ENCODE measurements around the gene CDH2.

The CDH2 gene

DNA sequence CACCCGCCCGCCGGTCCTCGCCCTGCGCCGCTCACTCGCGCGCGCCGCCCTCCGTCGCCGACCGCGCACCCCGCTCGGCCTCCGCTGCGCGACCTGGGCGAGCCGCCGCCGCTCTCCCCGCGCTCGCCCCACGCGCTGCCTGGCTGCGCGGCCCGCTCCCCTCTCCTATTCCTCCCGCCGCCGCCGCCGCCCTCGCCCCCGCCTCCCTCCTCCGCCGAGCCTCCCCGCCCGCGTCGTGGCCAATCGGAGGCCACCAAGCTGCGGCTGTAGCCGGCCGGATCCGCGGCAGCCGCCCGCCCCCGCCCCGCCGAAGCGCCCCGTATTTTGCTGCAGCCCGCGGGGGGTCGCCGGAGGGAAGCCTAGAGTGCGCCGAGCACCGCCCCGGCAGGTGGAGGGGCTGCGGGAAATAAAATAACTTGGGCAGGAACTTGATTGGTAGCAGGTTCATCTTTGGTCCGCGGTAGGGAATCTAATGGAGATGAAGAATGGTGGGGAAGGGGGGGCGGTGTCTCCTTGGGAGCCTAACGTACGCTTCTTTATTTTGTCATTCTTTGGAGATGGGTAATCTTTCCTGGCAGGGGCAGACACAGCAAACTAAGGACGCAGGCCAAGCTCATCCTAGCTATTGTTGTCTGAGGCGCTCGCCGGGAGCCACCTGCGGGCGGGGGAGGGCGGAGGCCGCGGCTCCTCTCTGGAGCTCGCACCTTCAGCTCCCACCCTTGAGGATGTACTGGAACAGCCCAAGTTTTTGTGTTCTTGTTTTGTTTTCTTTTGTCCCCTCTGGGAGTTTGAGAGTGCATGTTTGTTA, 1.1 kb upstream of the CDH2 start:
- Mint-ChIP-seq H3K9me3 (no peaks in the 10 kb centered on the region), H3K36me3 (ENCODE audit: low read depth) (peaks cover 3% of the 10 kb centered on the region), H3K4me3 (peak overlapping the region; percentile 69), H3K27ac (no peak overlapping the region), H3K4me1 (ENCODE audit: low read depth) (peaks cover 15% of the 10 kb centered on the region), H3K27me3 (peaks cover 48% of the 10 kb centered on the region)

GRCh38 chr18:28176698-28176947, 307 bp downstream of the CDH2 start:
- Mint-ChIP-seq H3K4me3 (peak overlapping the region; percentile 73), H3K27ac (no peak overlapping the region), H3K27me3 (peaks cover 56% of the 10 kb centered on the region), H3K4me1 (ENCODE audit: low read depth) (peaks cover 15% of the 10 kb centered on the region), H3K9me3 (no peaks in the 10 kb centered on the region), H3K36me3 (ENCODE audit: low read depth) (peaks cover 3% of the 10 kb centered on the region)

GRCh38 chr18:28175930-28176697, 816 bp downstream of the CDH2 start:
- H3K9me3 Mint-ChIP-seq: no peaks in the 10 kb centered on the region
- H3K36me3 Mint-ChIP-seq (ENCODE audit: low read depth): peaks cover 3% of the 10 kb centered on the region
- peaks cover 59% of the 10 kb centered on the region for H3K27me3 Mint-ChIP-seq
- H3K4me3 Mint-ChIP-seq: peak overlapping the region; percentile 73
- H3K27ac Mint-ChIP-seq: no peak overlapping the region
- H3K4me1 Mint-ChIP-seq (ENCODE audit: low read depth): peaks cover 15% of the 10 kb centered on the region

DNA sequence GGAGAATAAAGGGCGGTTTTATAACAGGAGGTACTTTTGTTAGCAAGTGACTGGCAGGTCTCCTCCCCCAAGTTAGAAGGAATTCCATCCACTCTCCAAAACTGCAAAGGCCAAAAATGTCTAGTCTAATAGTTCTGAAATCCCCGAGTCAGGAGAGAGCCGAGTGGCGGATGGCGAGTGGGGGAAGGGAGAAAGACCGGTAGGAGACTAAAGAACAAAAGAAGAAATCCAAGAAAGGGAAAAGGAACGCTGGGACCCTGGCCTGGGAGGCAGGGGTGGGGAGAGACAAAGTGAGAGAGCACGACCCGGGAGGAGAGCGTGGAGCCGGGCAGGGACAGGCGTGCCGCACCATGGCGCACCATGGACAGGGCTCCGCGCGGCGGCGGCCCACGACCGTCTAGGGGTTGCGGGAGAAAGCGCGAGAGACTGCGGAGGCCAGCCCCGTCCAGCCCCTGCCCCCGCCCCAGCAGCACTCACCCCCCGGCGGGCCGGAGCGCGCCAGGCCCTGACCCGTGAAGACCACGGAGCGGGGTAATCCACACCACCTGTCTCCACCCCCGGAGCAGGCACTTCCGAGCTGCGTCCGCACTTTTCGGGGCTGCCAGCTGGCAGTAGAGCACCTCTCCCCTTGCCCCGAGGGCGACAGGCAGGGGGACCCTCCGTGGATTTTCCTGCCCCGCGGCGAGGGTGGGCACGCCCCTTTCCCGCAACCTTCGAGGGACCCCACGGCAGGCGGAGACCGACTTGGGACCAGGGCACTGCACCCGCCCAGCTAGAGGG, 1.6 kb downstream of the CDH2 start:
- Mint-ChIP-seq H3K27me3 (peaks cover 55% of the 10 kb centered on the region), H3K4me3 (no peak overlapping the region), H3K36me3 (ENCODE audit: low read depth) (peaks cover 3% of the 10 kb centered on the region), H3K4me1 (ENCODE audit: low read depth) (peaks cover 15% of the 10 kb centered on the region), H3K9me3 (no peaks in the 10 kb centered on the region), H3K27ac (no peak overlapping the region)

DNA sequence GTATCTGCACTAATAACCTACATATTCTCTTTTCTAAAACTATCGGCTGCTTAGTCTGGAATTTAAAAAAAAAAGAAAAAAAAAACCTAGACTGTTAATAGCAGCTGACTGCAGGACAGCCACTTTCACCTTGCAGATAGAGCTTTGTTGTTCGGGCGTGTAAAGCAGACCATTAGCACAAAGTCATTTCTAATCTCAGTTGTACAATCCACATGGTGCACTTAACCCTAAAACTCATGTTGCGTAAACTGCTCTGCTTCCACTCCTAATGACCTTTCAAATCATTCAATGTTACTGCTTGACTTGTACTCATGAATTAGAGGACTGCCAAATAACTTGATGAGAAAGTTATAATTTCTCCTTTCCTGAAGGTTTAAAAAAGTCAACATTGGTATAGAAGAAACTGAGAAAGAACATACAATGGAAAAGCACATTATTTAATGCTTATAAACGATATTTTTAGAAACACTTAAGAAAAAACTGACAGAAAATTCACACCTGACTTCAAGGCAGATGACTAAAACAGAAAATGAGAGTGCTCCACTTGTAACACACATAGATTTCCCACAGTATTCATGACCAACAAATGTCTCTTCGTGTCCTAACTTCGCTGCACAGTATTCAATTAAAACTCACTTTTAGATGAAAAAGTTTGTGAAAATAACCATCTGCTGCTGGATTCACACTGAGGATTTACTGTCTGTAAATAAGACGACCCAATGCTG, 2.6 kb downstream of the CDH2 start:
- H3K4me1 Mint-ChIP-seq (ENCODE audit: low read depth): peaks cover 15% of the 10 kb centered on the region
- no peak overlapping the region for H3K4me3 Mint-ChIP-seq
- no peaks in the 10 kb centered on the region for H3K9me3 Mint-ChIP-seq
- H3K27me3 Mint-ChIP-seq: peaks cover 48% of the 10 kb centered on the region
- no peak overlapping the region for H3K27ac Mint-ChIP-seq
- H3K36me3 Mint-ChIP-seq (ENCODE audit: low read depth): peaks cover 3% of the 10 kb centered on the region

DNA sequence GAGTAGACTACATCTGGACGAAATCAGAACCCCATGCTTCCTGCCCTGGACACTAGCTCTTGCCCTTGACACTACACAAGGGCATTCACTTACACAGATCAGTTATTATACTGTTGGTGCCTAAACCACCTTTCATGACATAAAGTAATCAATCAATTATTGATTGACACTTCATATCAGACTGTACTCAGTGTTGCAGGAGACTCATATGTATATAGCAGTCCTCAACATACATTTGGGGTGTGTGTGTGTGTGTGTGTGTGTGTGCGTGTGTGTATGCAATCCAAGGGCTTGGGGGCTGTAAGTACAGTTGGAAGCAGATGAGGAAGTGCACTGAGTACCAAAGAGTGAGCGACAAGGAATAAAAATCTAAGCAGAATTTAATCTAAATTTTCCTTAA, 5.1 kb downstream of the CDH2 start:
- H3K27me3 Mint-ChIP-seq: peaks cover 35% of the 10 kb centered on the region
- H3K4me1 Mint-ChIP-seq (ENCODE audit: low read depth): peaks cover 9% of the 10 kb centered on the region
- no peak overlapping the region for H3K27ac Mint-ChIP-seq
- H3K9me3 Mint-ChIP-seq: no peaks in the 10 kb centered on the region
- peaks cover 3% of the 10 kb centered on the region for H3K36me3 Mint-ChIP-seq (ENCODE audit: low read depth)
- no peak overlapping the region for H3K4me3 Mint-ChIP-seq

GRCh38 chr18:28168725-28169124, 8.2 kb downstream of the CDH2 start:
- no peak overlapping the region for H3K4me3 Mint-ChIP-seq
- H3K27ac Mint-ChIP-seq: no peak overlapping the region
- no peaks in the 10 kb centered on the region for H3K36me3 Mint-ChIP-seq (ENCODE audit: low read depth)
- H3K27me3 Mint-ChIP-seq: peaks cover 15% of the 10 kb centered on the region
- H3K4me1 Mint-ChIP-seq (ENCODE audit: low read depth): no peaks in the 10 kb centered on the region
- no peaks in the 10 kb centered on the region for H3K9me3 Mint-ChIP-seq

- no peak overlapping the region for H3K27ac Mint-ChIP-seq
- H3K4me1 Mint-ChIP-seq (ENCODE audit: low read depth): no peaks in the 10 kb centered on the region
- no peak overlapping the region for H3K4me3 Mint-ChIP-seq
- no peaks in the 10 kb centered on the region for H3K36me3 Mint-ChIP-seq (ENCODE audit: low read depth)
- no peaks in the 10 kb centered on the region for H3K9me3 Mint-ChIP-seq
- peaks cover 9% of the 10 kb centered on the region for H3K27me3 Mint-ChIP-seq
Observed at GRCh38 chr18:28167835-28168349, 9.0 kb downstream of the CDH2 start.

GRCh38 chr18:28164771-28165483, 12.0 kb downstream of the CDH2 start:
- no peaks in the 10 kb centered on the region for H3K4me1 Mint-ChIP-seq (ENCODE audit: low read depth)
- H3K4me3 Mint-ChIP-seq: no peak overlapping the region
- H3K36me3 Mint-ChIP-seq (ENCODE audit: low read depth): no peaks in the 10 kb centered on the region
- no peaks in the 10 kb centered on the region for H3K27me3 Mint-ChIP-seq
- H3K27ac Mint-ChIP-seq: no peak overlapping the region
- no peaks in the 10 kb centered on the region for H3K9me3 Mint-ChIP-seq

DNA sequence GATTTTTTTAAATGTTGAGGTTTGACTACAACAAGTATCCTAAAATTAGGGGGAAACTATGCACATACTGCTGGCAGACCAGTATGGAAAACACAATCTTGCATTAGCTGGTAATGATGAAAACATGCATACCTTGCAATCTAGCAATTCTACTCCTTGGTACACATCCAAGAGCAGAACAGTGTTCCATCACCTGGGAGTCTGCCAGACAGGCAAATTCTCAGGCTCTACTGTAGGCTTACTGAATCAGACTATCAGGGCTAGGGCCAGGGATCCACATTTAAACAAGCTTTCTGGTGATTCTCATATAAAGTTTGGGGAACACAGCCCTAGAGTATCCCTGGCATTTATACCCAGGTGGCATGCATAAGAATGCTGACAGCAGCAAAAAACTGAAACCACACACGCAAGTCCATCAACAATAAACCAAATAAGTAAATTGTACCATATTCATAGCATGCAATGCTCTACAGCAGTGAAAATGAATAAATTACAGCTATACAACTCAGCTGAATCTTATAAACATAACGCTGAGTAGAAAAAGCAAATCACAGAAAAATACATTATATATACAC, 13.6 kb downstream of the CDH2 start:
- no peak overlapping the region for H3K4me3 Mint-ChIP-seq
- no peaks in the 10 kb centered on the region for H3K4me1 Mint-ChIP-seq (ENCODE audit: low read depth)
- H3K27me3 Mint-ChIP-seq: no peaks in the 10 kb centered on the region
- H3K36me3 Mint-ChIP-seq (ENCODE audit: low read depth): no peaks in the 10 kb centered on the region
- no peak overlapping the region for H3K27ac Mint-ChIP-seq
- no peaks in the 10 kb centered on the region for H3K9me3 Mint-ChIP-seq

GRCh38 chr18:28161608-28162599, 15.0 kb downstream of the CDH2 start:
- H3K9me3 Mint-ChIP-seq: no peaks in the 10 kb centered on the region
- H3K27ac Mint-ChIP-seq: no peak overlapping the region
- H3K4me3 Mint-ChIP-seq: no peak overlapping the region
- no peaks in the 10 kb centered on the region for H3K36me3 Mint-ChIP-seq (ENCODE audit: low read depth)
- no peaks in the 10 kb centered on the region for H3K4me1 Mint-ChIP-seq (ENCODE audit: low read depth)
- H3K27me3 Mint-ChIP-seq: no peaks in the 10 kb centered on the region

DNA sequence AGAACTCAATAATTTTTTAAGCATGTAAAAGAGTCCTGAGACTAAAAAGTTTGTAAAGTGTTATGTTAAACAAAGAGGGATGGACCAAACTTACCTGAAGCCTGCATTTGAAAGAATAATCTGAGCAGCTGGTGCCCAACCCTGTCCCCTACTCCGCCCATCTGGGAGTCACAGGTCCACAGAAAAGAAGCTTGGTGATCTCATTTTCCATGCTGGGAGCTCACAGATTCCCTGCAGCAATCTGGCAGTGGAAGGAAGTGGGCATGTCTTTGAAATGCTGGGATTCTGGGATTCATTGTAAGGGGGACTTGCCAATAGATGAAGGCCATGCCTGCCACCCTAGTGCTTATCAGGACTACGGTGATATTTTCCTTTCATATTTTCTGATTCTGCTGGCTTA, 17.9 kb downstream of the CDH2 start:
- Mint-ChIP-seq H3K36me3 (ENCODE audit: low read depth) (no peaks in the 10 kb centered on the region), H3K27me3 (no peaks in the 10 kb centered on the region), H3K4me3 (no peak overlapping the region), H3K4me1 (ENCODE audit: low read depth) (no peaks in the 10 kb centered on the region), H3K9me3 (no peaks in the 10 kb centered on the region), H3K27ac (no peak overlapping the region)

- Mint-ChIP-seq H3K9me3 (no peaks in the 10 kb centered on the region), H3K4me1 (ENCODE audit: low read depth) (no peaks in the 10 kb centered on the region), H3K27me3 (no peaks in the 10 kb centered on the region), H3K4me3 (no peak overlapping the region), H3K27ac (no peak overlapping the region), H3K36me3 (ENCODE audit: low read depth) (no peaks in the 10 kb centered on the region)
Observed at GRCh38 chr18:28158083-28158581, 18.8 kb downstream of the CDH2 start.
